Ectodermal cell (in vitro differentiated cells): Measurements from ENCODE around the gene NMRAL1.

Source experiments
- H3K27ac ChIP-seq: 2 replicates; pipeline ENCODE4 v1.7.0; 2013; ENCODE audit warnings: mild to moderate bottlenecking, low read depth, low read length; ENCODE audit not compliant: insufficient read depth, poor library complexity, severe bottlenecking
- H3K27me3 ChIP-seq: 2 replicates; pipeline ENCODE4 v1.7.0; 2013; ENCODE audit warnings: mild to moderate bottlenecking, low read length; ENCODE audit not compliant: insufficient read depth, control insufficient read depth, poor library complexity, severe bottlenecking
- H3K36me3 ChIP-seq: one replicate; pipeline ENCODE4 v1.7.0; 2013; ENCODE audit warnings: low read length; ENCODE audit not compliant: control insufficient read depth, insufficient read depth
- H3K4me1 ChIP-seq: one replicate; pipeline ENCODE4 v1.7.0; 2013; ENCODE audit warnings: low read length; ENCODE audit not compliant: control insufficient read depth, insufficient read depth
- H3K4me3 ChIP-seq: 2 replicates; pipeline ENCODE4 v1.7.0; 2013; ENCODE audit warnings: low read depth, low read length, control low read depth; ENCODE audit not compliant: insufficient read depth
- H3K9me3 ChIP-seq: 2 replicates; pipeline ENCODE4 v1.7.0; 2013; ENCODE audit warnings: mild to moderate bottlenecking, low read length, moderate library complexity; ENCODE audit not compliant: control insufficient read depth
- WGBS, 2 experiments: methylation state at CpG; one replicate each; pipeline ENCODE4 v1.1.7; 2013; ENCODE audit warnings: missing lambda C conversion rate in 2 of 2; 5-methylcytosine and 5-hydroxymethylcytosine counted together

The NMRAL1 gene

DNA sequence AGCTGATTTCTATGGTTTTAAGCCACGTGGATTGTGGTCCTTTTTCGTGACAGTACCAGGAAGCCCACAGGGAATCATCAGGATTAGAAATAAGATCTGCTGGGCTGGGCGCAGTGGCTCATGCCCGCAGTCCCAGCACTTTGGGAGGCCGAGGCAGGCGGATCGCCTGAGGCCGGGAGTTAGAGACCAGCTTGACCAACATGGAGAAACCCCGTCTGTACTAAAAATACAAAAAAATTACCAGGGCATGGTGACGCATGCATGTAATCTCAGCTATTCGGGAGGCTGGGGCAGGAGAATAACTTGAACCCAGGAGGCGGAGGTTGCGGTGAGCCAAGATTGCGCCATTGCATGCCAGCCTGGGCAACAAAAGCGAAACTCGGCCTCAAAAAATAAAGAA lies 6.5 kb downstream of the NMRAL1 start:
- H3K27me3 ChIP-seq, result no peaks in the 10 kb centered on the region
- H3K36me3 ChIP-seq, result peaks cover 13% of the 10 kb centered on the region
- H3K27ac ChIP-seq, result no peak overlapping the region
- no peak overlapping the region for H3K4me3 ChIP-seq
- 94 to 95% methylated on average over 16 of the region's 16 CpGs for WGBS, 2 experiments
- H3K9me3 ChIP-seq, result no peaks in the 10 kb centered on the region
- H3K4me1 ChIP-seq, result no peaks in the 10 kb centered on the region

- no peak overlapping the region for H3K4me3 ChIP-seq
- H3K36me3 ChIP-seq, result peaks cover 13% of the 10 kb centered on the region
- H3K27ac ChIP-seq, result no peak overlapping the region
- no peaks in the 10 kb centered on the region for H3K4me1 ChIP-seq
- no peaks in the 10 kb centered on the region for H3K27me3 ChIP-seq
- WGBS, 2 experiments, result 96% methylated on average over 32 of the region's 32 CpGs
- no peaks in the 10 kb centered on the region for H3K9me3 ChIP-seq
Measured at GRCh38 chr16:4465977-4466779, 8.2 kb downstream of the NMRAL1 start.

DNA sequence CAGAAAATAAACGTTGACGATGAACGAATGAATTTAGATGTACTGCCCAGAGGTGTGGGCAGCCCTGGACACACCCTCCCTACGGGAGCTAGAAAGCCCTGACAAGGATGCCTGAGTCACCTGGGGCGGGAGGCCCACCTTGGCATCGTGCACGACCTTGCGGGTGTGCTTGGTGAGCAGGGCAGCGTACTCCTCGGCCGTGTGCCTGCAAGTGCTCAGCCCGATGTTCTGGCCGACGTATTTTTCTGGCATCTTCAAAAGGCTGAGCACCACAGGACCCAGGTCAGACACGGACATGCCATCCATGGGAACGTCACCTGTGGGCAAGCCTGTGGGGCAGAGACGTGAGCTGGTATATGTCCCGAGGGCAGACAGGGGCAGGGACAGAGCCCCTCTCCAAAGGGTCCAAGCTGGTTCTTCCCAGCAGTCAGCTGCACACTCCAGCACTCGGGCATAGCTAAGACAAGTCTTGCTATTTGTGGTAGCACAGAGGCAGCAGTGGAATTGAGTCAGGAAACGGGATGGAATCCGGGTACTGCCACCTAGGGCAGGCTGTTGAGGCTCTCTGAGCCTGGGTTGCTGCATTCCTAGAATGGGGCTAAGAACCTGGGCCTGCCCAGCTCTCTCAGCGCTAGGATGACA lies 10.8 kb downstream of the NMRAL1 start:
- H3K9me3 ChIP-seq, result no peaks in the 10 kb centered on the region
- H3K27ac ChIP-seq, result no peak overlapping the region
- H3K4me3 ChIP-seq, result no peak overlapping the region
- peaks cover 13% of the 10 kb centered on the region for H3K36me3 ChIP-seq
- H3K4me1 ChIP-seq, result no peaks in the 10 kb centered on the region
- WGBS, 2 experiments, result 93 to 94% methylated on average over 22 of the region's 22 CpGs
- no peaks in the 10 kb centered on the region for H3K27me3 ChIP-seq

DNA sequence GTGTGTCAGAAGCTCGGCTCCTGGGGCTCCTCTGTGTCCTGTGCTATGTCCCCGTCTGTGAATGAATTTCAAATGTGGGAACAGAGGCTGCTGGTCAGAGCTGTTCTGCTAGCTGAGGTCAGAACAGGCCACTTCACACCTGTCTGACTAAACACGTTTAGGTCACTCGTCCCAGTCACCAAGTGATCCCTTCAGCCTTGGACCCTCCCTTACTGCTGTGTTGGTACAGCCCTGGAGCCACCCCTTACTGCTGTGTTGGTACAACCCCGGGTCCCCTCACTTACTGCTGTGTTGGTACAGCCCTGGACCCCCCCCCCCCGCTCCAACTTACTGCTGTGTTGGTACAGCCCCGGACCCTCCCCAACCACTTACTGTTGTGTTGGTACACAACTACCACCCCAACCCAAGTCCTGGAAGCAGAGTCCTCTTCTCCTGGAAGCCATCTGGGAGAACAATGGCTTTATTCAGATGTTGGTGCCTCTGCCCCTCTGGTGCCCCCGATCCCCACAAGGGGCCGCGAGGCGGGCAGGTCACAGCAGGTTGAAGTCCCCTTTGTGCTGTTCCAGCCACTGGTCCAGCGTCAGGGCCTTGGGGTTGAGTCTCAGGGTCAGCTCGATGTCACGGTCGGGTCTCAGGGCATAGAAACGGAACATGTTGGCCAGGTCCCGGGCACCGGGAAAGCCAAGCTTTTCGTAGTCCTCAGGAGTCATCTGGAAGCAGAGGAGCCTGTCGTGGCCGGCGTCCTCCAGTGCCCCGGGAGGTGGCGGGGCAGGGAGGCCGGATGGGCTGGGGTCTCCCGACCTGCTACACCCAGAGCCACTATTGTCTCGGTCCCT lies 13.0 kb downstream of the NMRAL1 start:
- peaks cover 15% of the 10 kb centered on the region for H3K36me3 ChIP-seq
- H3K4me1 ChIP-seq, result no peaks in the 10 kb centered on the region
- H3K27me3 ChIP-seq, result no peaks in the 10 kb centered on the region
- no peak overlapping the region for H3K4me3 ChIP-seq
- H3K9me3 ChIP-seq, result no peaks in the 10 kb centered on the region
- H3K27ac ChIP-seq, result peak overlapping the region; percentile 60
- WGBS, 2 experiments, result 86 to 90% methylated on average over 25 to 26 of the region's 27 CpGs

- 94 to 95% methylated on average over 5 of the region's 5 CpGs for WGBS, 2 experiments
- Histone ChIP-seq H3K27me3 (no peaks in the 10 kb centered on the region), H3K36me3 (peaks cover 10% of the 10 kb centered on the region), H3K9me3 (no peaks in the 10 kb centered on the region), H3K4me3 (no peak overlapping the region), H3K4me1 (no peaks in the 10 kb centered on the region), H3K27ac (no peak overlapping the region)
Measured at GRCh38 chr16:4460936-4461249, 13.5 kb downstream of the NMRAL1 start.

GRCh38 chr16:4455951-4456350 lies 18.5 kb downstream of the NMRAL1 start:
- H3K4me1 ChIP-seq, result no peaks in the 10 kb centered on the region
- no peak overlapping the region for H3K27ac ChIP-seq
- 83 to 84% methylated on average over 10 of the region's 10 CpGs for WGBS, 2 experiments
- no peak overlapping the region for H3K4me3 ChIP-seq
- peaks cover 20% of the 10 kb centered on the region for H3K36me3 ChIP-seq
- H3K27me3 ChIP-seq, result no peaks in the 10 kb centered on the region
- H3K9me3 ChIP-seq, result no peaks in the 10 kb centered on the region

GRCh38 chr16:4455081-4455480 lies 19.3 kb downstream of the NMRAL1 start:
- Histone ChIP-seq H3K9me3 (no peaks in the 10 kb centered on the region), H3K27me3 (no peaks in the 10 kb centered on the region), H3K27ac (no peak overlapping the region), H3K36me3 (peaks cover 26% of the 10 kb centered on the region), H3K4me3 (no peak overlapping the region), H3K4me1 (no peaks in the 10 kb centered on the region)
- WGBS, 2 experiments, result 89% methylated on average over 14 of the region's 14 CpGs

DNA sequence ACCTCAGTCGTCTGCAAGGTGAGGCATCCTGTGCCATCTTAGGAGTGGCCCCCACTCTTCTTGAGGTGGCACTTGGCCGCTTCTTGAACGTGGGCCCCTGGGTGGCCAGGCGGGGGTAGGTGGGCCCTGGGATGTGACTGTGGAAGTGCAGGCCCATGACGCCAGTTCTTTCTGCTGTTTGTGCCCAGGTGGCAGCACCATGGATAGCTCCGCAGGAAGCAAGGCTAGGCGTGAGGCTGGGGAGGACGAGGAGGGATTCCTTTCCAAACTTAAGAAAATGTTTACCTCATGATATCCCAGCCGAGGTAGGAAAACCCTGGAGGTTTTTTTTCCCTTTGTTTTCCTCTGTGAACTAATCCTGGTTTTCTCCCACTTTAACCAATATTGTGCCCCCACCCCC lies 19.8 kb downstream of the NMRAL1 start:
- Histone ChIP-seq H3K4me1 (no peaks in the 10 kb centered on the region), H3K36me3 (peaks cover 26% of the 10 kb centered on the region), H3K27ac (no peak overlapping the region), H3K4me3 (no peak overlapping the region), H3K9me3 (no peaks in the 10 kb centered on the region), H3K27me3 (no peaks in the 10 kb centered on the region)
- WGBS, 2 experiments, result 83 to 86% methylated on average over 9 of the region's 9 CpGs

- Histone ChIP-seq H3K9me3 (no peaks in the 10 kb centered on the region), H3K4me3 (no peak overlapping the region), H3K36me3 (peaks cover 37% of the 10 kb centered on the region), H3K27ac (no peak overlapping the region), H3K27me3 (no peaks in the 10 kb centered on the region), H3K4me1 (no peaks in the 10 kb centered on the region)
- WGBS, 2 experiments, result 92 to 96% methylated on average over 5 of the region's 5 CpGs
Measured at GRCh38 chr16:4452674-4453073, 21.8 kb downstream of the NMRAL1 start.

DNA sequence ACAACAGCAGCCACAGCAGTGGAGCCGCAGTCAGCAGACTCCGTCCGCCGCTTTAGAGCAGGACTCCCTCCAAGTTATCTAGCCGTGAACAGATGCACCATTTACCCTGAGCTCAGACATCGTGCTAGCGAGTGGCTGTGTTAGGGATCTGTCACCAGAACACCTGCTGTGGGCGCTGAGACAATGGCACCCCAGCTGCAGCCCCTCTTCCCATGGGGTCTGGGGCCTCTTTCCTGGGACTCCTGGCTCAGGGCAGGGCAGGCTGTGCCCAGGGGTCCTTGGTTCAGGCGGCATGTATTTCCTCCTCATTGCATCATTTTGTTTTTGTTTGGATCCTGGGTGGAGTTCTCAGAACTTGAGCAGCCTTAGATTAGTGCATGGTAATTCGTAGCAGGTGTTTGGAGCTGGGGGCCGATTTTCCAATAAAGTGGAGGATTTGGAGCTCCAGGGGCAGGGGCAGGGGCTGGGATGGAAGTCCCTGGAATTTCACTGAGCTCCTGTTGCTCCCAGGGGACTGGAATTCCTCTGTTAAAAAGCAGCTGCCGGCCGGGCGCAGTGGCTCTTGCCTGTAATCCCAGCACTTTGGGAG lies 23.4 kb downstream of the NMRAL1 start:
- H3K27ac ChIP-seq, result no peak overlapping the region
- 92 to 94% methylated on average over 14 of the region's 14 CpGs for WGBS, 2 experiments
- no peaks in the 10 kb centered on the region for H3K27me3 ChIP-seq
- no peaks in the 10 kb centered on the region for H3K4me1 ChIP-seq
- H3K9me3 ChIP-seq, result no peaks in the 10 kb centered on the region
- H3K4me3 ChIP-seq, result no peak overlapping the region
- H3K36me3 ChIP-seq, result peaks cover 38% of the 10 kb centered on the region
